ENCODE results near the gene CNTD1. TPM values are rescaled to one million over a fixed set of nuclear protein-coding genes. Genes with fewer than 3 reads are reported as not detected.
A peak's percentile ranks its signal among the peaks of the same experiment; 100 is the strongest.

CNTD1 gene
- polyA plus RNA-seq, 2 of the 4 experiments (the other 2 are of a cell fraction), result 0.06 to 0.10 TPM

GRCh38 chr17:42832213-42832933 is 33.7 kb downstream of the CNTD1 start:
- ChIA-PET POLR2A (interaction anchor here (2.0 to 2.3 kb wide), 2 partner anchors 8 to 166 kb away, joined by 8 to 30 read pairs; partner anchors contain the start of genes BECN1 and RPL27), CTCF (interaction anchor here (0.7 to 6.4 kb wide), 14 partner anchors 10 to 284 kb away, joined by 3 to 81 read pairs (median 6); partner anchors contain the start of genes AOC2, BECN1 and PSMC3IP)
- ATAC-seq (peak; percentile 19 to 43; a peak in 5 of 6 replicates), FAIRE-seq (no peak), DNase-seq (ENCODE audit: low read depth in 1 of 2, low spot score in 1 of 2) (peak in 1 of 2 experiments; percentile 27)
- no peaks in the 10 kb centered on the region for H3K9me3 ChIP-seq
- TF ChIP-seq HOXA7 (CRISPR knock-in tag; IDR thresholded peaks at IDR 0.05) (peak; percentile 57; the same call in 1 of the 2 replicates), ZFP36 (IDR thresholded peaks at IDR 0.05; ENCODE audit: borderline replicate concordance, partially characterized antibody) (no peak), FOSL2 (IDR thresholded peaks at IDR 0.05) (no peak), FOSL2 (CRISPR knock-in tag; IDR thresholded peaks at IDR 0.05) (peak; percentile 14; the same call in 1 of the 2 replicates), RNF2 (IDR thresholded peaks at IDR 0.05; ENCODE audit: borderline replicate concordance, low read depth) (no peak)
- peak overlapping the region; percentile 95 to 96 for H3K27ac ChIP-seq
- 46% methylated on average over 9 of the region's 9 CpGs for WGBS (ENCODE audit: missing lambda C conversion rate)
- H3K4me2 ChIP-seq, result peak overlapping the region; percentile 85
- H3K4me3 ChIP-seq, result peak overlapping the region; percentile 94
- H3K4me1 ChIP-seq, result peaks cover 22% of the 10 kb centered on the region

- CTCF ChIA-PET, result interaction anchor here (0.7 to 6.4 kb wide), 16 partner anchors 11 to 255 kb away, joined by 3 to 81 read pairs (median 7); partner anchors contain the start of genes AOC2, BECN1, PSMC3IP and RPL27
- TF ChIP-seq RNF2 (IDR thresholded peaks at IDR 0.05; ENCODE audit: borderline replicate concordance, low read depth) (no peak), E2F6 (IDR thresholded peaks at IDR 0.05; ENCODE audit: borderline replicate concordance, low read depth) (peak; percentile 87), POLR2A (IDR thresholded peaks at IDR 0.05; ENCODE audit: low read length) (peak; percentile 98), KDM5A (IDR thresholded peaks at IDR 0.05) (peak; percentile 90), EHF (CRISPR knock-in tag; IDR thresholded peaks at IDR 0.05) (peak; percentile 82; the same call in 1 of the 2 replicates), GATA3 (IDR thresholded peaks at IDR 0.05; ENCODE audit: borderline replicate concordance) (peak; percentile 58; the same call in 1 of the 2 replicates), JUN (IDR thresholded peaks at IDR 0.05) (peak; percentile 88 to 96; a peak in 4 of 5 replicates), CBX2 (IDR thresholded peaks at IDR 0.05; ENCODE audit: borderline replicate concordance, low read depth) (no peak), FOSL2 (IDR thresholded peaks at IDR 0.05) (no peak), FOSL2 (CRISPR knock-in tag; IDR thresholded peaks at IDR 0.05) (0 out of 2 replicates have a peak, but pooled peaks have one; percentile 2), RARB (CRISPR knock-in tag; IDR thresholded peaks at IDR 0.05) (no peak), CHD4 (IDR thresholded peaks at IDR 0.05; ENCODE audit: borderline replicate concordance) (no peak), KDM1A (IDR thresholded peaks at IDR 0.05; ENCODE audit: low read depth) (no peak), PHF8 (IDR thresholded peaks at IDR 0.05; ENCODE audit: borderline replicate concordance, low read depth) (peak; percentile 95), CHD2 (IDR thresholded peaks at IDR 0.05; ENCODE audit: low read length, partially characterized antibody) (no peak), USF2 (IDR thresholded peaks at IDR 0.05) (peak; percentile 69), EHMT2 (IDR thresholded peaks at IDR 0.05; ENCODE audit: low read depth) (no peak), HOXA7 (CRISPR knock-in tag; IDR thresholded peaks at IDR 0.05) (peak; percentile 74; the same call in 1 of the 2 replicates), RFX5 (IDR thresholded peaks at IDR 0.05) (peak; percentile 72; the same call in 1 of the 2 replicates), BCL3 (IDR thresholded peaks at IDR 0.05) (peak; percentile 93), NPAS2 (CRISPR knock-in tag; IDR thresholded peaks at IDR 0.05; ENCODE audit: borderline replicate concordance) (peak; percentile 62; the same call in 1 of the 2 replicates), HMGXB4 (CRISPR knock-in tag; IDR thresholded peaks at IDR 0.05; ENCODE audit: borderline replicate concordance) (peak; percentile 64; the same call in 1 of the 2 replicates), HOXB5 (CRISPR knock-in tag; IDR thresholded peaks at IDR 0.05) (peak; percentile 68; the same call in 1 of the 2 replicates), EP300 (IDR thresholded peaks at IDR 0.05) (no peak), TFCP2L1 (CRISPR knock-in tag; IDR thresholded peaks at IDR 0.05) (no peak; the same call in 1 of the 2 replicates), MAX (IDR thresholded peaks at IDR 0.05) (peak; percentile 100), RCOR1 (IDR thresholded peaks at IDR 0.05; ENCODE audit: low read depth, low read length) (no peak), FOSB (CRISPR knock-in tag; IDR thresholded peaks at IDR 0.05) (no peak; the same call in 1 of the 2 replicates)
These were observed 34.5 kb downstream of the CNTD1 start, which contains the start of gene PSME3 for GRCh38 chr17:42832934-42833766. TSS of gene PSME3 (plus strand) at chr17:42833397. CDS start at chr17:42833632, 235 bp downstream.

More at GRCh38 chr17:42832934-42833766, 34.5 kb downstream of the CNTD1 start, which contains the start of gene PSME3:
- Histone ChIP-seq H3K4me3 (peak within 1 kb of the TSS; percentile 94), H3K27ac (peak within 1 kb of the TSS; percentile 95 to 96), H3K4me2 (peak within 1 kb of the TSS; percentile 87), H3K9me3 (no peaks in the 10 kb centered on the region), H3K4me1 (peaks cover 22% of the 10 kb centered on the region)
- POLR2A ChIA-PET, result interaction anchor here (0.6 to 2.3 kb wide), 5 partner anchors 9 to 165 kb away, joined by 3 to 30 read pairs (median 5); partner anchors contain the start of genes BECN1, COA3, RPL27 and VPS25
- peak; percentile 96 to 97 for ATAC-seq
- DNase-seq (ENCODE audit: low read depth in 1 of 2, low spot score in 1 of 2), result peak; percentile 92 to 96
- WGBS (ENCODE audit: missing lambda C conversion rate), result 1% methylated on average over 71 of the region's 71 CpGs
- FAIRE-seq, result peak; percentile 72

Measured in A549 (cell line).